Neutrophil (primary cell): Measurements from ENCODE around the gene EXOC4.

Source experiments
- H3K27ac ChIP-seq: fragments of 200-600 bp; sonication (generic); 2 replicates; pipeline ENCODE4 v1.5.1; 2016; ENCODE audit warnings: mild to moderate bottlenecking, moderate library complexity
- H3K27me3 ChIP-seq: fragments of 200-600 bp; sonication (generic); 2 replicates; pipeline ENCODE4 v1.6.0; 2016; ENCODE audit warnings: mild to moderate bottlenecking
- H3K36me3 ChIP-seq: fragments of 200-600 bp; sonication (generic); 2 replicates; pipeline ENCODE4 v1.5.1; 2017
- H3K4me1 ChIP-seq, 2 experiments: fragments of 200-600 bp in 1 of 2; sonication (generic) in 1 of 2; 1 replicate in 1 of 2; 2 replicates in 1 of 2; pipeline versions ENCODE4 v1.5.1 to v1.6.1; 2013 to 2016; ENCODE audit warnings: low read depth in 1 of 2, low read length in 1 of 2, mild to moderate bottlenecking in 1 of 2, moderate library complexity in 1 of 2; ENCODE audit not compliant: control insufficient read depth in 1 of 2, insufficient read depth in 1 of 2
- H3K4me3 ChIP-seq, 2 experiments: fragments of 200-600 bp in 1 of 2; sonication (generic) in 1 of 2; 1 replicate in 1 of 2; 2 replicates in 1 of 2; pipeline ENCODE4 v1.5.1; 2013 to 2016; ENCODE audit warnings: low read depth in 1 of 2, low read length in 1 of 2, mild to moderate bottlenecking in 1 of 2, moderate library complexity in 1 of 2
- H3K9me3 ChIP-seq: fragments of 200-600 bp; sonication (generic); 2 replicates; pipeline ENCODE4 v1.5.1; 2016
- TF ChIP-seq, protein P1 (sequence below): fragments of 200-600 bp; sonication (generic); IDR thresholded peaks from 2 replicates; pipeline ENCODE4 v1.5.1; 2016; ENCODE audit warnings: antibody characterized with exemption

Gene EXOC4

DNA sequence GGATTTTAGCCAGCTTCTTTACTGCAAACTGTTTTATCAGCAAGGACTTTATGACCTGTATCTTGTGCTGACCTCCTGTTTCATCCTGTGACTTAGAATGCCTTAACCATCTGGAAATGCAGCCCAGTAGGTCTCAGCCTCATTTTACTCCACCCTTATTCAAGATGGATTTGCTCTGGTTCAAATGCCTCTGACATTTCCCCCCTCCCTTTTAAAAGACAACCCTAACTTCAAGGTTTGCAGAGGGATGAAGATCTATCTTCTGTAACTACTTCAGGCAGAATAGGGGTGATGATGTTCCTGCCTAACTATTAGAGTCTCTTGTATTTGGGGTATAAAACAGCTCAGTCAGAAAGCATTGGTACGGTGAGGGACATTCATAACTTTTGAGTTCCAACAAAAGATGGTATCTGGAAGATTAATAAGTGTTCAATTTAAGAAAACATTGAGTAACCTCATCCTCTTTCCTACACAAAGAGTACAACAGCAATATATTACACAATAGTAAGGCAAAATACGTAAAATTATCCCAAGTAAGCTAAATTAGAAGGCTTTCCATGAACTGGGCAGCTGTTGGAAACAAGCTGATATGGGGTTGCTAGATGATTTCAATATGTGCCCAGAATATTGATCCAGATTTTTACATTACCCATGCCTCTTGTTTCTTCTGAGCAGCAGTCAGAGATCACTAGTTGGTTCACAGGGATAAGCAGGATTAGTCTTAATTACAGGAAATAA, 834.3 kb downstream of the EXOC4 start:
- Histone ChIP-seq H3K27me3 (no peaks in the 10 kb centered on the region), H3K4me3 (no peak overlapping the region), H3K27ac (no peak overlapping the region), H3K36me3 (no peaks in the 10 kb centered on the region), H3K9me3 (peaks cover 6% of the 10 kb centered on the region), H3K4me1 (no peaks in the 10 kb centered on the region)
- TF ChIP-seq, protein P1, sequence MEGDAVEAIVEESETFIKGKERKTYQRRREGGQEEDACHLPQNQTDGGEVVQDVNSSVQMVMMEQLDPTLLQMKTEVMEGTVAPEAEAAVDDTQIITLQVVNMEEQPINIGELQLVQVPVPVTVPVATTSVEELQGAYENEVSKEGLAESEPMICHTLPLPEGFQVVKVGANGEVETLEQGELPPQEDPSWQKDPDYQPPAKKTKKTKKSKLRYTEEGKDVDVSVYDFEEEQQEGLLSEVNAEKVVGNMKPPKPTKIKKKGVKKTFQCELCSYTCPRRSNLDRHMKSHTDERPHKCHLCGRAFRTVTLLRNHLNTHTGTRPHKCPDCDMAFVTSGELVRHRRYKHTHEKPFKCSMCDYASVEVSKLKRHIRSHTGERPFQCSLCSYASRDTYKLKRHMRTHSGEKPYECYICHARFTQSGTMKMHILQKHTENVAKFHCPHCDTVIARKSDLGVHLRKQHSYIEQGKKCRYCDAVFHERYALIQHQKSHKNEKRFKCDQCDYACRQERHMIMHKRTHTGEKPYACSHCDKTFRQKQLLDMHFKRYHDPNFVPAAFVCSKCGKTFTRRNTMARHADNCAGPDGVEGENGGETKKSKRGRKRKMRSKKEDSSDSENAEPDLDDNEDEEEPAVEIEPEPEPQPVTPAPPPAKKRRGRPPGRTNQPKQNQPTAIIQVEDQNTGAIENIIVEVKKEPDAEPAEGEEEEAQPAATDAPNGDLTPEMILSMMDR, result no peak

DNA sequence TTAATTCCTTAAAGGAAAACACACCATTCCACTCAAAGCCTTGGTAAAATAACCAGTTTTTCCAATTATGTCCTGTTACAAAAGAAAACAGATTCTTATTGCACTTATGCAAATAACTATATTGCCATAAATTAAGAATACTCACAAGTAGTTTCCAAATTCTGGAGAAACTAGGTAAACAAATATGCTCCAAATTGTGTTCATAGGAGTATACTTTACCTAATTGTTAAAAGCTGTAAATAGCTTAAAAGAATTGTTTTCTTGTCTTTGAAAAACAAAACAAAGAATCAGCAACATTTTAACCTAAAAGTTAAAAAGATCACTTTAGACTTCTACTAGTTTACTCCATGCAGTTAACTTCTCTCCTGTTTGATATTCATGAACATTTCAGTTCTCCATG, 835.3 kb downstream of the EXOC4 start:
- Histone ChIP-seq H3K4me1 (no peaks in the 10 kb centered on the region), H3K4me3 (no peak overlapping the region), H3K36me3 (no peaks in the 10 kb centered on the region), H3K27ac (no peak overlapping the region), H3K9me3 (peaks cover 6% of the 10 kb centered on the region), H3K27me3 (no peaks in the 10 kb centered on the region)
- TF ChIP-seq, protein P1, result no peak

DNA sequence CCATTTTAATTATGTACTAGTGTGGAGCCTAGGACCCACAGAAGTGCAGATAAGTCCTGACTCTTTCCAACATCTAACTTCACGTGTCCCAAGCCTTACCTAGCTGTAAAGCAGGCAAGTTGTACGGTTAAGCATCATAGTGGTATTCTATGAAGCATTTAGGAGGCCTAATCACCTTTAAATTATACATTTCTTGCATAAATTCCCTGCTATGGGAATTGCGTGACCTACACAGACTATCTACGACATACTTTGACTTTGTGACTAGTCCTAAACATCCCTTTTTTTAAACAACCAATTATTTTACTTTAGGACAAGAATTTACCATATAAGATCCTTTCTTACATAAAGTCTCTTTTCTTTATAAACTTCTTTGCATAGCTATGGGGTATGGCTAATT, 836.6 kb downstream of the EXOC4 start:
- Histone ChIP-seq H3K4me3 (no peak overlapping the region), H3K9me3 (peaks cover 6% of the 10 kb centered on the region), H3K36me3 (no peaks in the 10 kb centered on the region), H3K27me3 (no peaks in the 10 kb centered on the region), H3K4me1 (no peaks in the 10 kb centered on the region), H3K27ac (no peak overlapping the region)
- TF ChIP-seq, protein P1, result no peak

DNA sequence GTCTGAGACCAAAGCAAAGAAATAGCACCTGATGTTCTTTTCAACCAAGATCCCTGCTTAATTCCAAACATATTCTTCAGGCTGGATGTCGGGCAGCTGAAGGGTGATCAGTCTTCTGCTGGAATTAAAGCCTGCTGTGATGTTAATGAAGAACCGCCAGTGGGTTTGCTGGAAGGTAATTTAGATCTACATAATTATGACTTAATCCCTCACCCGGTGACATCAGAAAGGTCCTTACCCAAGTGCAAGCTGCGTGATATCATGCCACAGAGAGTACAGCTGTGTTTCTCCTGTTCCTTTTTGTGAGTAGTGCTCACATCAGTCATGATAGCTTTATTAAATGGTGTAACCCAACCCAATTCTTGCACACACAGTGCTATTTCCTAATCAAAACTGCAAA, 845.2 kb downstream of the EXOC4 start:
- no peak overlapping the region for H3K27ac ChIP-seq
- TF ChIP-seq, protein P1, result no peak
- no peaks in the 10 kb centered on the region for H3K4me1 ChIP-seq
- H3K27me3 ChIP-seq, result no peaks in the 10 kb centered on the region
- no peak overlapping the region for H3K4me3 ChIP-seq
- H3K9me3 ChIP-seq, result no peaks in the 10 kb centered on the region
- no peaks in the 10 kb centered on the region for H3K36me3 ChIP-seq

DNA sequence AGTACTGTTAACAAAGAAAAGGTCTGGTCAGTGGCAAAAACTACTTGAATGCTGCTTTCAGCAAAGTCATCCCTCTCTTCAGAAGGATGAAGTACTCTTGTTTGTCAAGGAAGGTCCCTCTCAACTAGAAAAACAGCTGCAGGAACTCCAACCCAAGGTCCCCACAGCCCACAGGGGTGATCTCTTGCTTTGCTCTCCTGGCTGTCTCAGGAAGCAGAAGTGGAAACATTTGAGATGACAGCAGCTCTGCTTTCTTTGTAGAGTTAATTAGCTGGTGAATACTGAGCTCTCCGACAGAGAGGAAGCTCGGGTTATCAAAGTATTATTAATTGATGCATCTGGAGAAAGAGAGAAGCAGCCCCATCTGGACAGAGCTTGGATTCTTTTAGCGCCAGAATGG, 848.8 kb downstream of the EXOC4 start:
- no peaks in the 10 kb centered on the region for H3K4me1 ChIP-seq
- no peaks in the 10 kb centered on the region for H3K9me3 ChIP-seq
- no peak overlapping the region for H3K4me3 ChIP-seq
- H3K36me3 ChIP-seq, result no peaks in the 10 kb centered on the region
- no peak overlapping the region for H3K27ac ChIP-seq
- TF ChIP-seq, protein P1, result no peak
- no peaks in the 10 kb centered on the region for H3K27me3 ChIP-seq
